Hypothalamus (tissue), 51 donors: ENCODE data around the gene NR1I3.
"Not testable (repeated sequence)": the region's sequence is repeated elsewhere in the genome, so short reads cannot be mapped to it uniquely, and the experiment has no call there.

ENCODE experiments used
- DNase-seq, 51 donors: peaks; one replicate each; lab custom pipeline; 2025; lab: John Stamatoyannopoulos, UW

NR1I3 gene

GRCh38 chr1:161238039-161238473 lies at the start of gene NR1I3:
Gene NR1I3 (minus strand): TSS chr1:161238203. CDS start chr1:161236565, 1,638 bp downstream.
- DNase-seq = peak in 2 of 51 donors; percentile 14 to 23

GRCh38 chr1:161287482-161288054 lies 49.6 kb upstream of the NR1I3 start:
- DNase-seq = no peak

DNA sequence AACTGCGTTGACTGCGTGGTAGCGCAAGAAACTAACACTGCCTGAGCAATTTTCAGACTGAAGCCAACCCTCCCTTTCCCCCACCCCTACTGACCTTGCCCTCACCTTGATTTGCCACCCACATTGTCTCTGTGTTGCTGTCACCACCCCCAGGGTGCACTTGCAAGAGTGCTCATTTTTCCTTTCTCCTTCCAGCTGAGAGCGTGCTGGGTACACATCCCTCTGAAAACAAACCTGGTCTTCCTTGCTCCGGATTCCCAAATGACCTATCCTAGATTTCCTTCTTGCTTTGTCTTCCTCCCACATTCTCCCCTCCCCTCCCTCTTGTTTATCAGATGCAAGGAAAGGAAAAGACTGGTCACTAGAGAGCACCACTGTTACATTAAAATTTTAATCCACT lies 47.5 kb upstream of the NR1I3 start:
- peak in 1 of 51 donors; percentile 15 for DNase-seq

- no peak for DNase-seq
Measured at GRCh38 chr1:161285113-161285512, 47.1 kb upstream of the NR1I3 start.

DNA sequence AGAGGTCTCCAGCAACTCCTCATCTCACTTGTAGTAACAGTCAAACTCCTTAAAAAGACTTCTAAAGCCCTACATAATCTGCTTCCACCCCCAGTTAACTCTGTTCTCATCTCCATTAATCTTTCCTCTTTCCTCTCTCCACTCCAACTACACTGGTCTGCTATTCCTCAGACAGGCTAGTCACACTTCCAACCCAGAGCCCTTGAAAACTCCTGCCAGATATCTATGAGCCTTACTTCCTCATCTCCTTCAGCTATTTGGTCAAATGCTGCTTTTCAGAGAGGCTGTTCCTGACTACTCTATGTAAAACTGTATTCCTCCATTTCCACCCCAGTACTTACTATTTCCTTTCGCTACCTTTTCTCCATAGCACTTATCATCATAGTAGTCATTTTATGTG lies 45.0 kb upstream of the NR1I3 start:
- DNase-seq = no peak

DNA sequence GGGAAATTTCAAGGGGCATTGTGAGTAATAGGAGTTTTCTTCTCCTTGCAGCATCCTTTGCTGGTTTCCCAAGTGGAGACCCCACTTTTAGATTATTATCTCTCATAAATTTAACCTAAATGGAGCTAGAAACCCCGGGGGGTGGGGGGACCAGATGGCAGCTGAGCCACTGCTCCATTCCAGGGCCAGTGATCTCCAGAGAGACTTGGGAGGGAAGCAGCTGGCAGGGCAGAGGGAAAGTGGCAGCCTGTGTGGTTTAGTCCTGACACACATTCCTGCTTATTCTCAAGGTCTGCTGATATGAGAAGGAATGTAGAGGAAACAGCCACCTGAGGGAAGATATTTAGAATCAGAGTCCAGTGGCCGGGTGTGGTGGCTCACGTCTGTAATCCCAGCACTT lies 36.9 kb upstream of the NR1I3 start:
- DNase-seq = no peak

GRCh38 chr1:161273402-161273801 lies 35.4 kb upstream of the NR1I3 start:
- no peak for DNase-seq

DNA sequence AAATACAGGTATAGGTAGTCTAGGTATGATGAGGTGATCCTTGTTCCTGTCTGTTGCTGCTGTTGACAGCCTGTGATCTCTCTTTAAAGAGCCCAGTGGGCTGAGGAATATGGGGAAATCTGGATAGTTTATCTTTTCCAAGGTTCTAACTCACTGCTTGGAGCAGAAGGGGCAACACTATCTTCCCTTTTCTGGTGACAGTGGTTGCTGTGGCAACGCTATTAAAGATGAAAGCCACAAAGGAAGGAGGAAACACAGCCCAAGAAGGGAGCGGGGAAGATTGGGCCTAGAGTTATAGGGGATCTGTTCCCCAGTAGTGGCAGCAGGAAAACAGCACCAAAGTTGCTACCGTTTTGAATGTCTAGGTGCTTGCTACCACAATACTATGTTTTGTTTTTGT lies 29.3 kb upstream of the NR1I3 start:
- peak in 1 of 51 donors; percentile 16 for DNase-seq

DNA sequence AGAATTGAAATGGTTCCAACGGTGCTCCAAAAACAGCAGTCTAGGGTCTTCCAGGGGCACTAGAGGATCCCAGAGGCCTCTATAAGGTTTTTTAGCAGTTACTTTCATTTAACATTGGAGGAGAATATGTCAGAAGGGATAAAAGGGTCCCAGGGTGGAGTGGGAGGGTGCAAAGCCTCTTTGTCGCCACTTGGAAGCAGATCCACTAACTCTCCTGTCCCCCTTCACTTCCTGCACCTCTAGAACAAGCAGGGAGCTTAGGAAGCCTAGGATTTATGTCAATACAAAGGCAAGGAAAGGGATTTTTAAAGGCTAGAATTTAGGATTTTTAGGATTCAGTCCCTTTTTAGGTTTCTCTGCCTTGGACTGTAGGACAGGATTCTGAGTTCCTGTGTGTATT lies 28.8 kb upstream of the NR1I3 start:
- DNase-seq = no peak

GRCh38 chr1:161266202-161266601 lies 28.2 kb upstream of the NR1I3 start:
- peak in 2 of 51 donors; percentile 4 to 13 for DNase-seq

DNA sequence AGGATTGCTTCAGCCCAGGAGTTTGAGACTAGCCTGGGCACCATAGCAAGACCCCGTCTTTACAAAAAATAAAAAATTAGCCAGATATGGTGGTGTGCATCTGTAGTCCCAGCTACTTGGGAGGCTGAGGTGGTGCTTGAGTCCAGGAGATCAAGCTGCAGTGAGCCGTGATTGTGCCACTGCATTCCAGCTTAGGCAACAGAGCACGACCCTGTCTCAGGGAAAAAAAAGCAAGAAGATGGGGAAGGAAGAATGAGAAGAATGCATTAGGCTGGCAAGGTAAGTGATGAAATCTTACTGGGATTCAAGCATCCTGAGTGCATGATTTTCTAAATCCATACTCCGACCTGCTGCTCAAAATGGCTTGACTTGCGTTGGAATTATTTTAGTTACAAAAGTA lies 27.3 kb upstream of the NR1I3 start:
- DNase-seq = no peak

- DNase-seq = peak in 2 of 51 donors; percentile 3 to 46
Measured at GRCh38 chr1:161261261-161262235, 23.5 kb upstream of the NR1I3 start.

- DNase-seq = peak in 1 of 51 donors; percentile 16
Measured at GRCh38 chr1:161260376-161261260, 22.6 kb upstream of the NR1I3 start.

GRCh38 chr1:161259765-161260164 lies 21.8 kb upstream of the NR1I3 start:
- no peak for DNase-seq

DNA sequence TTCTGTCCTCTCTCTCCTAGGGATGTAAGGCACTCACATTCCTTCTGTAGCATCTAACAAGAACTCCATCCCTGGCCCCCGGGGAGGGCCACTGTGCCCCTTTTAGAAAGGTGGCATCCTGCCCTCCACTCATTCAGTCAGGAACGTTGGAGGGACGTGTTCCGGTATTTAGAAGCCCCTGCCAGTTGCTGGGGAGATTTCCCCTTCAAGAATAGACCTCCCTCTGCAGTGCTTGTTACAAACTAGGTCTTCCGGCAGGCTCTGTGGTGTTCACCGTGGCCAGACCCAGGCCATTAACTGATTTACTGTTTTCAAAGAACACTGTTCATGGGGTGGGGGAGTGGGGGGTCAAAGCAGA lies 21.3 kb upstream of the NR1I3 start:
- no peak for DNase-seq

GRCh38 chr1:161258439-161259344 lies 20.7 kb upstream of the NR1I3 start, which contains the start of gene PCP4L1:
Gene PCP4L1 (plus strand): TSS chr1:161258745. CDS start chr1:161258975, 230 bp downstream.
- peak in 45 of 51 donors; percentile 4 to 80 (median 36) for DNase-seq

GRCh38 chr1:161257109-161257508 lies 19.1 kb upstream of the NR1I3 start:
- DNase-seq = not testable (repeated sequence)

DNA sequence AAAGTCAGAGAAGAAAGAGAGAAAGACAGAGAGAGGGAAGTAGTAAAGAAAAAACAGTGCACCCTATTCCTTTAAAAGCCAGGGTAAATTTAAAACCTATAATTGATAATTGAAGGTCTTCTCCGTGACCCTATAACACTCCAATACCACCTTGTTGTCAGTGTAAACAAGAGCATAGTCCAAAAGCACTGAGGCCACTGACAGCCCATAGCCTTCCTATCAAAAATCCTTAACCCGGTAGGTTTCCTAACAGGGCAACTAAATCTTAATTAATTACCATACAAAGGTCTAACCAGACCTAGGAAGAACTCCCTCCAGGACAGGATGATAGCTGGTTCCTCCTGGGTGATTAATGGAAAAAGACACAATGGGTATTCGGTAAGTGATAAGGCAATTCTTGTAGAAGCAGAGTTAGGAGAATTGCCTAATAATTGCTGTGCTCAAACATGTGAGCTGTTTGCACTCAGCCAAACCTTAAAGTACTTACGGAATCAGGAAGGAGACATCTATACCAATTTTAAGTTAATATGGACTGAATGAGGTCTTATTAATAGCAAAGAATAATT lies 18.0 kb upstream of the NR1I3 start:
- not testable (repeated sequence) for DNase-seq

DNA sequence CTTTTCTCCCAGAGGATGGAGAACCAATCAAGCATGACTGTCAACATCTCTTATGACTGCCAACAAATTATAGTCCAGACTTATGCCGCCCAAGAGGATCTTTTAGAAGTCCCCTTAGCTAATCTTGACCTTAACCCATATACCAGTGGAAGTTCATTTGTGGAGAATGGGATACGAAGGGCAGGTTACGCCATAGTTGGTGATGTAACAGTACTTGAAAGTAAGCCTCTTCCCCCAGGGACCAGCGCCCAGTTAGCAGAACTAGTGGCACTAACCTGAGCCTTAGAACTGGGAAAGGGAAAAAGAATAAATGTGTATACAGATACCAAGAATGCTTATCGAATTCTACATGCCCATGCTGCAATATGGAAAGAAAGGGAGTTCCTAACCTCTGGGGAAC lies 17.3 kb upstream of the NR1I3 start:
- DNase-seq = not testable (repeated sequence)
